Measurements from ENCODE around the gene MYOCOS. TPM values are rescaled to one million over a fixed set of nuclear protein-coding genes. Genes with fewer than 3 reads are reported as not detected.

MYOCOS gene
- total RNA-seq, 1 donor from 2014 or later, result not detected

DNA sequence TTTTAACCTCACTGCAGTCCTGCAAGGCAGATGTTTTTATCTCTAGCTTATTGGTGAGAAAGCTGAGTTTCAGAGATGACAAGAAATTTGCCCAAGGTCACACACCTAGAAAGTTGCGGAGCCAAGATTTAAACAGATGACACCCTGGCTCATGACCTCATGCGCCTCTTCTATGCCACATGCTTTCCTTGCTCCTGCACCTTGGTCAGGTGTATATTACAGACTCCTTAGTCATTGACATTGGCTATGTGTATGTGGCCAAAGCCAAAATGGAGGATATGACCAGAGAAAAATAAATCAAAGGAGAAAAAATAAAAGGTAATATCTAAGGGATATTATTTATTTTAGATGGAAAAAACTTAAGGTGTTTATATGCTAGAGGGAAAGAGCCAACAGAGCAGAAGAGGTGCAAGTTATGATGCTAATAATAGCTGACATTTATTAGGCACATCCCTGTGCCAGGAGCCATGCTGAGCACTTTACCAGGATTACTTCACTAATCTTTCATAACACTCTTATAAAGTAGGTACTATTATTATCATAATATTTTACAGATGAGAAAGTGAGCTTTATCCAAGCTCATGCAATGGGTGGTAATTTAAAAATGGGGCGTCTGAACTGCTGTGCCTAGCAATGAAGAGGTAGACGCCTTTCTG lies 44.2 kb downstream of the MYOCOS start:
- Mint-ChIP-seq H3K27me3 (no peaks in the 10 kb centered on the region), H3K36me3 (ENCODE audit: insufficient read depth) (no peaks in the 10 kb centered on the region), H3K9me3 (ENCODE audit: low read depth) (no peaks in the 10 kb centered on the region), H3K27ac (no peak overlapping the region), H3K4me1 (ENCODE audit: low read depth) (peaks cover 2% of the 10 kb centered on the region), H3K4me3 (ENCODE audit: low read depth) (no peak overlapping the region)
- DNase-seq (ENCODE audit: low spot score, unreplicated experiment), result no peak
- TF ChIP-seq, protein P1, sequence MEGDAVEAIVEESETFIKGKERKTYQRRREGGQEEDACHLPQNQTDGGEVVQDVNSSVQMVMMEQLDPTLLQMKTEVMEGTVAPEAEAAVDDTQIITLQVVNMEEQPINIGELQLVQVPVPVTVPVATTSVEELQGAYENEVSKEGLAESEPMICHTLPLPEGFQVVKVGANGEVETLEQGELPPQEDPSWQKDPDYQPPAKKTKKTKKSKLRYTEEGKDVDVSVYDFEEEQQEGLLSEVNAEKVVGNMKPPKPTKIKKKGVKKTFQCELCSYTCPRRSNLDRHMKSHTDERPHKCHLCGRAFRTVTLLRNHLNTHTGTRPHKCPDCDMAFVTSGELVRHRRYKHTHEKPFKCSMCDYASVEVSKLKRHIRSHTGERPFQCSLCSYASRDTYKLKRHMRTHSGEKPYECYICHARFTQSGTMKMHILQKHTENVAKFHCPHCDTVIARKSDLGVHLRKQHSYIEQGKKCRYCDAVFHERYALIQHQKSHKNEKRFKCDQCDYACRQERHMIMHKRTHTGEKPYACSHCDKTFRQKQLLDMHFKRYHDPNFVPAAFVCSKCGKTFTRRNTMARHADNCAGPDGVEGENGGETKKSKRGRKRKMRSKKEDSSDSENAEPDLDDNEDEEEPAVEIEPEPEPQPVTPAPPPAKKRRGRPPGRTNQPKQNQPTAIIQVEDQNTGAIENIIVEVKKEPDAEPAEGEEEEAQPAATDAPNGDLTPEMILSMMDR (IDR thresholded peaks at IDR 0.05; ENCODE audit: unreplicated experiment), result no peak

DNA sequence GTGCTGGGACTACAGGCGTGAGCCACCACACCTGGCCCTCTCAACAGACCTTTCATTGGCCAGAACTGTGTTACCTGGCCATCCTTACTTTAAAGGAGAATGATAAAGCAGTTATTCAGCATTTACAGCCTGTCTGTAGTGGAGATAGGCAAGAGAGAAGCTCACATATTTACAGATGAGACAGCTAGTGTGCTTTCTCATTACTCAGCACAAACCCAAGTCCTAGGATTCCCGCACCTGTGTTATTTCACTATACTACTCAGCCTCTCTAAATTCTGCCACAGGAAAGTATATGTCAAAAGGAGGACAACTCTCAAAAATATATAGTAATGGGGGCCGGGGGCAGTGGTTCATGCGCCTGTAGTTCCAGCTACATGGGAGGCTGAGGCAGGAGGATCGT lies 46.3 kb downstream of the MYOCOS start:
- Mint-ChIP-seq H3K4me3 (ENCODE audit: low read depth) (no peak overlapping the region), H3K36me3 (ENCODE audit: insufficient read depth) (no peaks in the 10 kb centered on the region), H3K9me3 (ENCODE audit: low read depth) (no peaks in the 10 kb centered on the region), H3K27me3 (no peaks in the 10 kb centered on the region), H3K4me1 (ENCODE audit: low read depth) (no peaks in the 10 kb centered on the region), H3K27ac (no peak overlapping the region)
- DNase-seq (ENCODE audit: low spot score, unreplicated experiment), result no peak
- TF ChIP-seq, protein P1 (IDR thresholded peaks at IDR 0.05; ENCODE audit: unreplicated experiment), result no peak

DNA sequence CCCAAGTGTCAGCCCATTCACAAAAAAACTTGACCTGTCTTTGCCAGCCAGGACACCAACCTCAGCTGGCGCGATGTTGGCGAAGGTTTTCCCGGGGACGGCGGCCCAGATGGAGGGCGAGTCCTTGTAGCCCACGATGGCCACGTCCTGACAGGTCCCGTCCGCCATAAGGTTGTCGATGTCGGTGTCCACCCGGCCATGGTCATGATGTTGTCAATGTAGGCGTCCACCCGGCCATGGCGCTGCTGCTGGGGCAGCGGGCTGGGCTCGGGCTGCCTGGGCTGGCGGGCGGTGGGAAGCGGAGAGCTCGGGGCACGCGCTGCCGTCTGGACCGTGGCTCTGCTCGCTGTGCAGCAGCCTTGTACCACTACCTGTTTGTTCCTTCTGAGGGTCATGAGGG lies 48.7 kb downstream of the MYOCOS start:
- no peaks in the 10 kb centered on the region for H3K27me3 Mint-ChIP-seq

DNA sequence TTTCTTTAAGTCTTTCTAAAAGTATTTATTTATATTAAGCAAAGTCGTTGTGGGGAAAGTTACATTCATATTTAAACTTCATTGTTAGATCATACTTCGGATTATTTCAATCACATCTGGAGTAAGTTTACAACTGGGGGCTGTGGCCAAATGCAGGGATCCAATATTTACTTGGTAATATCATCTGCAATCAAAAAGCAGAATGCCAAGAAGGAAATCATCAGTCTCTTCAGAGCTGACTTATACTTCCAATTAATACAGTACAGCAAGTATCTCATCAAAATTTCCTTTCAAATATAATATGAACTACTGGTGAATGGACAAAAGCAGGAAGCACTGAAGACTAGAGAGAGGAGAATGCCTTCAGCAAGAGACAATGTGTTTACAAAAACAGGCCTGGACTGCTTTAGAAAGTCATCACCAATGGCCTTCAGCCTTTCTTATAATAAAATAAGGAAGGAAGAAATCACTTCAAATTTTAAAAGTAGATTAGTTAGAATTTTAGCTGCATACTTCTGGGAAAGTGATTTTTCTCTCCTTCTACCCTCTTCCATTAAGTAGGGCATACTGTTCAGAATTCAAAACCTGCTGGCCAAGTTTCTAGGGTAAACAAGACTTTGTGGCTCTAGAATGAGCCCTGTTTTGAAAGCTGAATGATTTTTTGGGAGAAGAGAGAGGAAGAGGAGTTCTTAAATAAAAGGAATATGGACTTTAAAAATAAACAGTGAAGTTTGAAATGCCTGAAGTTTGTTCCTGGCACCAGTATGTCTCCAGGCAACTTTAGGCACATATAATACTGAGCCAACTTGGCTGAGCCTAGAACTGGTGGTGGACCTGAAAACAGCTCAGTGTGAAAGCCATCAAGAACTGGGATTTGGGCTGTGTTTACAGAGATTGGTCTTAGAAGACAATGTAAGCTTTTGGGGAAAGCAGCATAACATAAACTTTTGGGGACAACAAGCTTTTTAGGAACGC lies 52.7 kb downstream of the MYOCOS start:
- H3K4me3 Mint-ChIP-seq (ENCODE audit: low read depth), result no peak overlapping the region
- H3K27me3 Mint-ChIP-seq, result no peaks in the 10 kb centered on the region
- H3K9me3 Mint-ChIP-seq (ENCODE audit: low read depth), result no peaks in the 10 kb centered on the region
- no peak overlapping the region for H3K27ac Mint-ChIP-seq
- no peaks in the 10 kb centered on the region for H3K4me1 Mint-ChIP-seq (ENCODE audit: low read depth)
- H3K36me3 Mint-ChIP-seq (ENCODE audit: insufficient read depth), result no peaks in the 10 kb centered on the region
- TF ChIP-seq, protein P1 (IDR thresholded peaks at IDR 0.05; ENCODE audit: unreplicated experiment), result no peak
- DNase-seq (ENCODE audit: low spot score, unreplicated experiment), result no peak

More for the DNA sequence above, 48.7 kb downstream of the MYOCOS start:
- Mint-ChIP-seq H3K4me1 (ENCODE audit: low read depth) (no peaks in the 10 kb centered on the region), H3K36me3 (ENCODE audit: insufficient read depth) (no peaks in the 10 kb centered on the region), H3K4me3 (ENCODE audit: low read depth) (no peak overlapping the region), H3K9me3 (ENCODE audit: low read depth) (no peaks in the 10 kb centered on the region), H3K27ac (no peak overlapping the region)
- DNase-seq (ENCODE audit: low spot score, unreplicated experiment), result no peak
- TF ChIP-seq, protein P1 (IDR thresholded peaks at IDR 0.05; ENCODE audit: unreplicated experiment), result no peak

Other genes starting within 250 kb of the MYOCOS start
- 210 and 213 TPM in 2 replicates for gene PRRC2C, start 136.7 kb upstream of the MYOCOS start, total RNA-seq
- gene MYOC, start 30.4 kb downstream of the MYOCOS start, total RNA-seq, result not detected in 2 replicates
- 8.9 and 10.1 TPM in 2 replicates for gene VAMP4, start 119.8 kb downstream of the MYOCOS start, total RNA-seq
- 30.8 and 32.7 TPM in 2 replicates for gene METTL13, start 159.4 kb downstream of the MYOCOS start, total RNA-seq
- gene DNM3, start 219.3 kb downstream of the MYOCOS start, total RNA-seq, result 0.48 and 1.1 TPM in 2 replicates